ENCODE results near the gene TYMP. TPM values are rescaled to one million over a fixed set of nuclear protein-coding genes. Genes with fewer than 3 reads are reported as not detected.
A peak's percentile ranks its signal among the peaks of the same experiment; 100 is the strongest.

The TYMP gene
- total RNA-seq, 2 experiments from 2014 or later = 9.9 to 10.0 TPM

- no peaks in the 10 kb centered on the region for H3K27me3 ChIP-seq (ENCODE audit: control insufficient read depth in 1 of 2, insufficient read depth in 2 of 2, low read length in 2 of 2)
- peak in 2 of 14 experiments; percentile 29 to 50 for DNase-seq
- Mint-ChIP-seq H3K4me3 (peak overlapping the region; percentile 83), H3K27me3 (peaks cover 13% of the 10 kb centered on the region), H3K9me3 (no peaks in the 10 kb centered on the region), H3K36me3 (ENCODE audit: low read depth) (peaks cover 12% of the 10 kb centered on the region), H3K27ac (peak overlapping the region; percentile 90), H3K4me1 (ENCODE audit: low read depth) (peaks cover 45% of the 10 kb centered on the region)
- H3K4me1 ChIP-seq (ENCODE audit: insufficient read depth, low read length) = peaks cover 82% of the 10 kb centered on the region
- H3K4me3 ChIP-seq (ENCODE audit: low read length) = peak overlapping the region; percentile 80
- intact Hi-C loops (cut with DNase I, micrococcal nuclease) = loop anchor here (5.0 kb wide), 4 partner anchors 33 to 93 kb away; partner anchors contain the start of genes CHKB (in 1 of the 2) and SYCE3 (in 1 of the 2)
- ATAC-seq (ENCODE audit: poor library complexity) = no peak
- POLR2A ChIA-PET = interaction anchor here (0.7 to 6.7 kb wide), 10 partner anchors 9 to 92 kb away, joined by 3 to 258 read pairs (median 6); partner anchors contain the start of genes CHKB, KLHDC7B, LMF2 and NCAPH2
- no peaks in the 10 kb centered on the region for H3K9me3 ChIP-seq (ENCODE audit: control insufficient read depth in 1 of 2, insufficient read depth in 1 of 2, low read length in 2 of 2)
- CTCF ChIA-PET = interaction anchor here (1.8 to 5.2 kb wide), 3 partner anchors 11 to 92 kb away, joined by 5 to 70 read pairs (median 5); partner anchors contain the start of gene SYCE3
- peaks cover 3% of the 10 kb centered on the region for H3K36me3 ChIP-seq (ENCODE audit: insufficient read depth, low read length)
- H3K27ac ChIP-seq (ENCODE audit: low read depth in 1 of 2, low read length in 2 of 2) = peak overlapping the region; percentile 21 to 74
- TF ChIP-seq, protein P1, sequence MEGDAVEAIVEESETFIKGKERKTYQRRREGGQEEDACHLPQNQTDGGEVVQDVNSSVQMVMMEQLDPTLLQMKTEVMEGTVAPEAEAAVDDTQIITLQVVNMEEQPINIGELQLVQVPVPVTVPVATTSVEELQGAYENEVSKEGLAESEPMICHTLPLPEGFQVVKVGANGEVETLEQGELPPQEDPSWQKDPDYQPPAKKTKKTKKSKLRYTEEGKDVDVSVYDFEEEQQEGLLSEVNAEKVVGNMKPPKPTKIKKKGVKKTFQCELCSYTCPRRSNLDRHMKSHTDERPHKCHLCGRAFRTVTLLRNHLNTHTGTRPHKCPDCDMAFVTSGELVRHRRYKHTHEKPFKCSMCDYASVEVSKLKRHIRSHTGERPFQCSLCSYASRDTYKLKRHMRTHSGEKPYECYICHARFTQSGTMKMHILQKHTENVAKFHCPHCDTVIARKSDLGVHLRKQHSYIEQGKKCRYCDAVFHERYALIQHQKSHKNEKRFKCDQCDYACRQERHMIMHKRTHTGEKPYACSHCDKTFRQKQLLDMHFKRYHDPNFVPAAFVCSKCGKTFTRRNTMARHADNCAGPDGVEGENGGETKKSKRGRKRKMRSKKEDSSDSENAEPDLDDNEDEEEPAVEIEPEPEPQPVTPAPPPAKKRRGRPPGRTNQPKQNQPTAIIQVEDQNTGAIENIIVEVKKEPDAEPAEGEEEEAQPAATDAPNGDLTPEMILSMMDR (IDR thresholded peaks at IDR 0.05) = no peak
Measured at GRCh38 chr22:50528682-50529415, 963 bp downstream of the TYMP start.

DNA sequence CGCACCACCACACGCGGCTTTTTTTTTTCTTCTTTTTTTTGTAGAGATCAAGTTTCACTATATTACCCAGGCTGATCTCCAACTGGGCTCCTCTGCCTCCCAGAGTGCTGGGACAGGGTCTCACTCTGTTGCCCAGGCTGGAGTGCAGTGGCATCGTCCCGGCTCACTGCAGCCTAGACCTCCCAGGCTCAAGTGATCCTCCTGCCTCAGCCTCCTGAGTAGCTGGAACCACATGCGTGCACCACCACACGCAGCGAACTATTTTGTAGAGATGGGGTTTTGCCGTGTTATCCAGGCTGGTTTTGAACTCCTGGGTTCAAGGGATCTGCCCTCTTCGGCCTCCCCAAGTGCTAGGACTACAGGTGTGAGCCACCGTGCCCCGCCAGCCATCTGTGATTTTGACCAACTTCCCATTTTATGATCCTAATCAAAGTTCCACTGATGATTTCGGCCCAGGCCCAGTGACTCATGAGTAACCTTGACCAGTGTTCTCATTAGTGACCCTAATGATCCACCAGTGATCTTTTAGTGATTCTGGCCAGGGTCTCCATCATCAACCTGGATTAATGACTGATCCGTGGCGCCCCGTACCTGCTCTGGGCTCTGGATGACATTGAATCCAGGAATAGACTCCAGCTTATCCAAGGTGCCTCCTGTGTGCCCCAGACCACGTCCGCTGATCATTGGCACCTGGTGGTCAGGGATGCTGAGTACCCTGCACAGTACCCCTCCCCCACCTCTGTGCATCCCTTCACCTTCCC lies 1.7 kb downstream of the TYMP start:
- TF ChIP-seq, protein P1 (IDR thresholded peaks at IDR 0.05) = no peak
- Histone ChIP-seq H3K4me3 (ENCODE audit: low read length) (peak overlapping the region; percentile 80), H3K9me3 (ENCODE audit: control insufficient read depth in 1 of 2, insufficient read depth in 1 of 2, low read length in 2 of 2) (no peaks in the 10 kb centered on the region), H3K27me3 (ENCODE audit: control insufficient read depth in 1 of 2, insufficient read depth in 2 of 2, low read length in 2 of 2) (no peaks in the 10 kb centered on the region), H3K27ac (ENCODE audit: low read depth in 1 of 2, low read length in 2 of 2) (no peak overlapping the region), H3K4me1 (ENCODE audit: insufficient read depth, low read length) (peaks cover 78% of the 10 kb centered on the region), H3K36me3 (ENCODE audit: insufficient read depth, low read length) (peaks cover 11% of the 10 kb centered on the region)
- DNase-seq (peak in 1 of 14 experiments; percentile 38), ATAC-seq (ENCODE audit: poor library complexity) (no peak)
- peaks cover 8% of the 10 kb centered on the region for H3K27me3 Mint-ChIP-seq
- CTCF ChIA-PET = interaction anchor here (0.7 to 5.2 kb wide), 4 partner anchors 12 to 93 kb away, joined by 3 to 70 read pairs (median 5); partner anchors contain the start of gene SYCE3
- peaks cover 38% of the 10 kb centered on the region for H3K4me1 Mint-ChIP-seq (ENCODE audit: low read depth)
- intact Hi-C loops (cut with DNase I, micrococcal nuclease) = loop anchor here (2.0 to 5.0 kb wide), 5 partner anchors 33 to 94 kb away; partner anchors contain the start of genes CHKB (in 1 of the 2) and SYCE3 (in 1 of the 2)
- H3K27ac Mint-ChIP-seq = peak overlapping the region; percentile 90
- H3K9me3 Mint-ChIP-seq = no peaks in the 10 kb centered on the region
- POLR2A ChIA-PET = interaction anchor here (0.7 to 6.7 kb wide), 8 partner anchors 10 to 93 kb away, joined by 3 to 258 read pairs (median 18); partner anchors contain the start of genes CHKB, KLHDC7B, LMF2 and NCAPH2
- peaks cover 18% of the 10 kb centered on the region for H3K36me3 Mint-ChIP-seq (ENCODE audit: low read depth)
- H3K4me3 Mint-ChIP-seq = peak overlapping the region; percentile 83

Data from CD4-positive, alpha-beta T cell (primary cell).